HepG2 (cell line): Measurements from ENCODE around the gene METRN. TPM values are rescaled to one million over a fixed set of nuclear protein-coding genes. Genes with fewer than 3 reads are reported as not detected.

Experiments used
- ATAC-seq: fragments of 200-7000 bp; cut with Tn5 transposase; 3 replicates; pipeline ENCODE4 v1.9.1; 2020; ENCODE audit warnings: mild to moderate bottlenecking, moderate library complexity
- BruUV-seq: library from RNA; stranded (reverse); fragments of 400-500 nt; replicated peaks from 2 replicates; lab custom pipeline; 2021; lab: Mats Ljungman, UMichigan
- CTCF ChIA-PET: fragments of 300-600 bp; formaldehyde crosslinking; extraction: SDS; loops from one replicate; lab custom pipeline; 2021; ENCODE audit warnings: low total read pairs, inconsistent platforms, low intra/inter-chr PET ratio; lab: Yijun Ruan, JAX
- POLR2A ChIA-PET: fragments of 350-600 bp; sonication (Branson Sonifier 250); formaldehyde crosslinking; loops from one replicate; lab custom pipeline; 2020; ENCODE audit warnings: antibody characterized with exemption, inconsistent platforms; lab: Yijun Ruan, JAX
- DNase-seq: peaks from one replicate; pipeline ENCODE4 v3.0.0-alpha.2; 2015; ENCODE audit warnings: low spot score
- FAIRE-seq: peaks from 3 replicates; lab custom pipeline; 2011; peaks lifted over from hg19 to GRCh38; lab: Jason Lieb, UNC
- H2AFZ ChIP-seq: one replicate; pipeline ENCODE4 v1.6.1; 2011; ENCODE audit warnings: low read length, inconsistent platforms
- H3K27ac ChIP-seq: fragments of 300-600 bp; 3 replicates; pipeline ENCODE4 v1.8.0; 2011; ENCODE audit warnings: mixed run types, mild to moderate bottlenecking, mixed read lengths, low read length, inconsistent platforms; ENCODE audit not compliant: insufficient read depth; ENCODE audit errors: extremely low read length
- H3K27me3 ChIP-seq, 2 experiments: fragments of 200-600 bp in 1 of 2; 2 replicates in 1 of 2; 3 replicates in 1 of 2; pipeline versions ENCODE4 v1.6.0 to v1.8.0; 2011; ENCODE audit warnings: low read length in 2 of 2, mild to moderate bottlenecking in 2 of 2, moderate library complexity in 2 of 2, inconsistent platforms in 1 of 2; ENCODE audit not compliant: insufficient read depth in 2 of 2, control insufficient read depth in 1 of 2
- H3K36me3 ChIP-seq, 2 experiments: fragments of 200-600 bp in 1 of 2; replicated peaks in 1 of 2; 2 replicates in 1 of 2; 3 replicates in 1 of 2; pipeline versions ENCODE4 v1.5.1 to v1.8.0; 2011; ENCODE audit warnings: low read length in 2 of 2, inconsistent platforms in 1 of 2; ENCODE audit not compliant: insufficient read depth in 2 of 2, control insufficient read depth in 1 of 2
- H3K4me1 ChIP-seq: 2 replicates; pipeline ENCODE4 v1.5.1; 2012; ENCODE audit warnings: low read length, inconsistent platforms; ENCODE audit not compliant: insufficient read depth
- H3K4me2 ChIP-seq: 2 replicates; pipeline ENCODE4 v1.6.0; 2011; ENCODE audit warnings: low read depth, low read length, inconsistent platforms
- H3K4me3 ChIP-seq, 3 experiments: fragments of 200-600 bp in 1 of 3; sonication (generic), shearing (Covaris generic) in 1 of 3; replicated peaks in 1 of 3; 2 replicates each; pipeline ENCODE4 v1.5.1; 2011 to 2016; ENCODE audit warnings: low read length in 3 of 3, inconsistent platforms in 2 of 3, low read depth in 2 of 3, mild to moderate bottlenecking in 2 of 3, control low read depth in 1 of 3, mixed read lengths in 1 of 3; ENCODE audit not compliant: insufficient read depth in 1 of 3
- H3K79me2 ChIP-seq: one replicate; pipeline ENCODE4 v1.6.1; 2011; ENCODE audit warnings: low read length, inconsistent platforms; ENCODE audit not compliant: insufficient read depth
- H3K9ac ChIP-seq: 2 replicates; pipeline ENCODE4 v1.6.0; 2011; ENCODE audit warnings: mild to moderate bottlenecking, low read depth, low read length, inconsistent platforms; ENCODE audit not compliant: insufficient read depth
- H3K9me3 ChIP-seq: 2 replicates; pipeline ENCODE4 v1.5.1; 2012; ENCODE audit warnings: mild to moderate bottlenecking, low read length
- H4K20me1 ChIP-seq: 2 replicates; pipeline ENCODE4 v1.6.0; 2011; ENCODE audit warnings: inconsistent platforms, mild to moderate bottlenecking, low read length, moderate library complexity; ENCODE audit not compliant: insufficient read depth
- CBX1 ChIP-seq: IDR thresholded peaks from one replicate; pipeline ENCODE4 v1.6.1; 2016; ENCODE audit warnings: antibody characterized with exemption, low read depth
- FOXP4 ChIP-seq: sonication (generic); formaldehyde crosslinking; IDR thresholded peaks from 2 replicates; pipeline ENCODE4 v1.4.0; 2020; ENCODE audit warnings: missing genetic modification reagents
- HOXA3 ChIP-seq: sonication (generic); formaldehyde crosslinking; IDR thresholded peaks from 2 replicates; pipeline ENCODE4 v1.5.0; 2020; ENCODE audit warnings: missing genetic modification reagents
- MXI1 ChIP-seq: IDR thresholded peaks from 3 replicates; pipeline ENCODE4 v1.6.1; 2012; ENCODE audit warnings: low read depth, low read length, inconsistent platforms, borderline replicate concordance
- NFRKB ChIP-seq: fragments of 450-650 bp; IDR thresholded peaks from 2 replicates; pipeline ENCODE4 v1.6.1; 2017
- TAF1 ChIP-seq: sonication (generic); formaldehyde crosslinking; IDR thresholded peaks from 2 replicates; pipeline ENCODE4 v1.4.0; 2020; ENCODE audit warnings: missing genetic modification reagents
- ZFAT ChIP-seq: sonication (generic); formaldehyde crosslinking; conservative IDR thresholded peaks from 2 replicates; pipeline ENCODE4 v1.8.1; 2023; ENCODE audit warnings: missing genetic modification reagents, inconsistent platforms
- ZFP90 ChIP-seq: sonication (generic); formaldehyde crosslinking; IDR thresholded peaks from 2 replicates; pipeline ENCODE4 v1.8.0; 2022; ENCODE audit warnings: missing genetic modification reagents, mild to moderate bottlenecking, inconsistent platforms, borderline replicate concordance
- ZNF230 ChIP-seq: sonication (generic); formaldehyde crosslinking; IDR thresholded peaks from 2 replicates; pipeline ENCODE4 v1.4.0; 2020; ENCODE audit warnings: mild to moderate bottlenecking, missing genetic modification reagents
- ZNF644 ChIP-seq: IDR thresholded peaks from 2 replicates; pipeline ENCODE4 v1.6.1; 2016; ENCODE audit warnings: low read depth
- ZNF678 ChIP-seq: sonication (generic); formaldehyde crosslinking; IDR thresholded peaks from 2 replicates; pipeline ENCODE4 v1.4.0; 2020; ENCODE audit warnings: mild to moderate bottlenecking, missing genetic modification reagents
- WGBS: methylation state at CpG from one replicate; pipeline ENCODE4 v1.1.6; 2017; ENCODE audit warnings: low lambda C conversion rate; 5-methylcytosine and 5-hydroxymethylcytosine counted together
- in situ Hi-C: cut with HindIII; loops from 2 replicates; pipeline ENCODE4 v1.10.0; 2017; ENCODE audit warnings: low pct_unique_long_range_greater_than_20kb; ENCODE audit not compliant: extremely low pct_ligation_motif_present
- intact Hi-C: fragments of 100-400 bp; cut with micrococcal nuclease; formaldehyde crosslinking; loops from one replicate; pipeline ENCODE4 v1.10.0; 2022; ENCODE audit not compliant: unreplicated experiment
- polyA plus RNA-seq, 8 experiments: library from polyadenylated mRNA; depleted of rRNA in 3 of 8; stranded (reverse) in 7 of 8; unstranded in 1 of 8; fragments of >200 nt; fragmentation: Illumina TruSeq in 4 of 8; extraction: Trizol in 4 of 8; gene quantifications; 2 replicates each; pipeline versions ENCODE4 v1.2.1 to v1.2.3, GENCODE V29; 2011 to 2016; ENCODE audit warnings: low read depth in 4 of 8, missing spikeins in 1 of 8, mixed read lengths in 1 of 8; ENCODE audit not compliant: insufficient read depth in 1 of 8
- total RNA-seq, 5 experiments: library from RNA; depleted of rRNA; stranded (reverse); fragments of >200 nt; fragmentation: Illumina TruSeq; extraction: Trizol; gene quantifications; 2 replicates each; pipeline ENCODE4 v1.2.3, GENCODE V29; 2016; ENCODE audit warnings: low read depth in 1 of 5

Gene METRN
- total and polyA plus RNA-seq, 2 of the 13 experiments (the other 11 are each of a cell fraction or from before 2014, with no cell fraction given): 25.5 to 46.1 TPM

GRCh38 chr16:700684-701584, 14.0 kb upstream of the METRN start (continued):
- TF ChIP-seq NFRKB: no peak
- TF ChIP-seq HOXA3 (CRISPR knock-in tag): peak; percentile 60

- intact Hi-C loops (no loop called here), in situ Hi-C loops (no loop called here)
- H3K4me2 ChIP-seq: no peak overlapping the region
- H3K9me3 ChIP-seq: no peaks in the 10 kb centered on the region
- WGBS: 42% methylated on average over 19 of the region's 19 CpGs
- no peaks in the 10 kb centered on the region for H3K36me3 ChIP-seq
- BruUV-seq: no TSS peak
- TF ChIP-seq ZNF230 (CRISPR knock-in tag) (no peak), ZNF644 (CRISPR knock-in tag) (no peak), FOXP4 (CRISPR knock-in tag) (no peak), TAF1 (CRISPR knock-in tag) (no peak), ZFAT (CRISPR knock-in tag) (no peak), ZFP90 (CRISPR knock-in tag) (no peak), CBX1 (no peak), ZNF678 (CRISPR knock-in tag) (no peak), MXI1 (no peak)
- no peak overlapping the region for H3K27ac ChIP-seq
- ATAC-seq: no peak
- no peak overlapping the region for H3K4me3 ChIP-seq
- H3K79me2 ChIP-seq: no peaks in the 10 kb centered on the region
- no peak for DNase-seq
- POLR2A ChIA-PET: no interaction called here
- no peak overlapping the region for H2AFZ ChIP-seq
- peaks cover 33 to 72% of the 10 kb centered on the region in 2 experiments for H3K27me3 ChIP-seq
- no peaks in the 10 kb centered on the region for H3K4me1 ChIP-seq
- H4K20me1 ChIP-seq: peaks cover 3% of the 10 kb centered on the region; the same call in 1 of the 2 replicates
- no peak for FAIRE-seq
- CTCF ChIA-PET: no interaction called here
- H3K9ac ChIP-seq: no peak overlapping the region
Measured at GRCh38 chr16:702341-702740, 12.6 kb upstream of the METRN start.
